HG02981 (cell line): Measurements from ENCODE around the gene SLC45A1.
A peak's percentile ranks its signal among the peaks of the same experiment; 100 is the strongest.
"Not testable (repeated sequence)": the region's sequence is repeated elsewhere in the genome, so short reads cannot be mapped to it uniquely, and the experiment has no call there.

ENCODE experiments used
- ATAC-seq: cut with Tn5 transposase; IDR thresholded peaks from one replicate; pipeline ENCODE4 v1.9.1; 2021; ENCODE audit warnings: mild to moderate bottlenecking, moderate library complexity; ENCODE audit not compliant: unreplicated experiment

The SLC45A1 gene

GRCh38 chr1:8317647-8318381 lies at the start of gene SLC45A1:
SLC45A1 (plus strand) TSS chr1:8318114; CDS start chr1:8324330, 6,216 bp downstream.
- ATAC-seq = no peak

- ATAC-seq = no peak
Measured at GRCh38 chr1:8273036-8273435, 44.9 kb upstream of the SLC45A1 start.

DNA sequence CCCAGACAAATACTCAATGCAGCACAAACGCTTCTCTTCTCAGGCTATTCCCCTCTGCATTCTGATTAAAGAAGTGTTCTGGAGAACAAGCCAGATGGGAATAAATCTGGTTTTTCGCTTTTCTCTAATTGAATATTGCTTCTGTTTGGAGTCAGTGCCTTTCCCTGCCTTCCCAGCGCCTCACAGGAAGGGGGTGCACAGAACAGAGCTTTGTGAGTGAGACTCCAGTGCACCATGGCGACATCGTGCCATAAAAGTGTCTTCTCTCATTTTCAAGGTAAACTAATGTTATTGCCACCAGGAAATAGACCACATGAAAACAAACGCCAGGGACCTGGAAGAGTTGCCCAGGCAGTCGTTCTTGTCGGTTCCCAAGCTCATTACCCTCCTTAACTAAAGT lies 43.6 kb upstream of the SLC45A1 start:
- ATAC-seq = no peak

DNA sequence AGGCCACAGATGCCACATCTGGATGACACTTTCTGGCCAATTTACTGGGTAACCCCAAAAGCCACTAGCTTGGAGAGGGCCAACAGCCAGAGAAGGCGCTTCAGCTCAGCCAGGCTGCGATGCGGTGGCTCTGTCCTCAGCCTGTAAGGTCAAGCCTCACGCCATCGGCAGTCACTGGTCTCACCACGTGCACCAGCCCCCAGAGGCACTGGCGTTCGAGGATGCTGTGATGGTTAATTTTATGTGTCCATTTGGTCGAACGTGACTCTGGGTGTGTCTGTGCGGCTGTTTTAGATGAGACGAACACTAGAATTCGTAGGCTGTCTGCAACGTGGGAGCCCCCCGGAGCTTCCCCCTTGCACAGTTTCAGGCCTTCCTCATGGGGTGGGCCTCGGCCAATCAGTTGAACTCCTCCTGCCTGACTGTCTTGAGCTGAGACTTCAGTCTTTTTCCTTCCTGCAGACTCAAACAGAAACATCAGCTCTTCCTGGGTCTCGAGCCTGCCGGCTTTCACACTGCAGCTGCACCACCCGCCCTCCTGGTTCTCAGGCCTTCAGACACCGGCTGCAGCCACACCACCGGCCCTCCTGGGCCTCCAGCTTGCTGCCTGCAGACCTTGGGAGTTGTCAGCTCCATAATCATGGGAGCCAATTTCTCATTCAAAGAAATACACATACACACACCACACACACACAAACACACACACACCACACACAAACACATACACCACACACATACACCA lies 41.6 kb upstream of the SLC45A1 start:
- no peak for ATAC-seq

GRCh38 chr1:8276932-8277331 lies 41.0 kb upstream of the SLC45A1 start:
- no peak for ATAC-seq

DNA sequence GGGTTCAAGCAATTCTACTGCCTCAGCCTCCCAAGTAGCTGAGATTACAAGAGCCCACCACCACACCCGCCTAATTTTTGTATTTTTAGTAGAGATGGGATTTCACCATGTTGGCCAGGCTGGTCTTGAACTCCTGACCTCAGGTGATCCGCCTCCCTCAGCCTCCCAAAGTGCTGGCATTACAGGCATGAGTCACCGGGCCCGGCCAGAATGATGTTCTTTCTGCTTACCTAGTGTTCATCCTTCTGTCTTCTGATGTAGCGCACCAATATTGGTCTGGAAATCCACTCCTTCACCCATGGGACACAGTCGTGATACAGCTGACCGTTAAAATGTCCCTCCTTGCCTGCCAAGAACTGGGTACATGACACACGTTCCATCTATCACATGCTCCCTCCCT lies 39.2 kb upstream of the SLC45A1 start:
- ATAC-seq = not testable (repeated sequence)

- ATAC-seq = no peak
Measured at GRCh38 chr1:8281843-8282509, 35.9 kb upstream of the SLC45A1 start.

GRCh38 chr1:8283058-8283884 lies 34.6 kb upstream of the SLC45A1 start:
- peak; percentile 92 for ATAC-seq

DNA sequence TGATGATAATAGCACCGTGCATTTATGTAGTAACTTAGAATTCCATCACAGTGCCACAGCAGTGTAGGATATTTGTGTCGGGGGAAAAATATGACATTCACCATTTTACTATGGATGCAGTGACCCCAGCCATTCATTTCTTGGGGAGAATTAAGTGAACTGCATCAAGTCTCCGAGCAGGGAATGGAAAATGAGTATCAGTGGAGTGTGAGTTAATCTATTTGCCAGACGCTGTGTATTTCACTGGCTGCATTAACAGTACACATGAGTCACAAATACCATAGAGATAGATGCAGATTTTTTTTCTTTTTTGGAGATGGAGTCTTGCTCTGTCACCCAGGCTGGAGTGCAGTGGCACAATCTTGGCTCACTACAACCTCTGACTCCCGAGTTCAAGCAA lies 33.8 kb upstream of the SLC45A1 start:
- no peak for ATAC-seq

DNA sequence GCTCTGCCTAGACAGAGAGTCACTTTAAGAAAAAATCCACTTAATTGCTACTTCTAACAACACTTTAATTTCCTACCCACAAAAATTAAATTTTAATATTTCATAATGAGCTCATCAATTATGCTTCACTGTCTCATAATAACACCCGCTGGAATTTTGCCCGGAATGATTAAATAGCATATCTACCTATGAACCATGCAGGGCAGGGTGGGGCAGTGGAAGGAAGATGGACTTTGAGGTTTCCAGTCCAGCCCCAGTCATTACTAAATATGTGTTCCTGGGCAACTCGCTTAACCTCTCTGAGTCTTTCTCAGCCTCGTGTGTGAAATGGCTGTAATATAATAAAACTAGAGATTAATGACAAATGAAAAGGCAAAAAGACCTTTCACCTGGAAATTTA lies 32.8 kb upstream of the SLC45A1 start:
- no peak for ATAC-seq

GRCh38 chr1:8285965-8286364 lies 31.9 kb upstream of the SLC45A1 start:
- no peak for ATAC-seq

GRCh38 chr1:8293118-8293517 lies 24.8 kb upstream of the SLC45A1 start:
- ATAC-seq = no peak

DNA sequence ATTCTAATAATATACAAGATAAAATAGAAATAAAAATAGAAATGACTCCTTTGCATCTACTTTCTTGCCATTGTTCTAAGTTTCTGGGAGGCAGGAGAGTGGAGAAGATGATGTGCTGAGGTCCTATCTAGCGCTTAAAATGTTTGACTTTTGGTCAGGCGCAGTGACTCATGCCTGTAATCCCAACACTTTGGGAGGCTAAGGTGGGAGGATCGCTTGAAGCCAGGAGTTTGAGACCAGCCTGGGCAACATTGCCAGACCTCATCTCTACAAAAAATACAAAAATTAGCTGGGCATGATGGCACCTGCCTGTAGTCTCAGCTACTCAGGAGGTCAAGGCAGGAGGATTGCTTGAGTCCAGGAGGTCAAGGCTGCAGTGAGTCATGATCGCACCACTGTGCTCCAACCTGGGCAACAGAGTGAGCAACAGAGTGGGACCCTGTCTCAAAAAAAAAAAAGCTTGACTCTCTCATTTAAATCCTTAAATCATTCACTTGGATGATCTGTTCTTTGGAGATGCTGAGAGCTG lies 24.2 kb upstream of the SLC45A1 start:
- no peak for ATAC-seq

- no peak for ATAC-seq
Measured at GRCh38 chr1:8294170-8294697, 23.7 kb upstream of the SLC45A1 start.

DNA sequence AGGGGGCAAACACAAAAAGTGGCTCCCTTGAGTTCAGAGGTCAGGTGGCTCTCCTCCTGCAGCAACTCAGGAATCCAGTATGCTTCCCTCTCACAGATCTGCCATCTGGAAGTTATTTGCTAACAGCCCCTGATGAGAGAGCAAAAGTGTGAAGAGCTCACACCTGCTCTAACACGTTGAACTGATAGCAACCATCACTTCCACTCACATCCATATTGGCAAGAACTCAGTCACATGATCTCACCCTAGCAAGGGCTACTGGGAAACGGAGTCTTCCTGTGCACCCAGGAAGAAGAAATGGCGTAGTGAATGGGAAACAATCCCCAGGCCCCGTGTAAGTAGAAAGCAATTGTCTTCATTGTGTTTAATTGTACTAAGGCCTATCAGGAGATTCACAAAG lies 20.7 kb upstream of the SLC45A1 start:
- no peak for ATAC-seq

- no peak for ATAC-seq
Measured at GRCh38 chr1:8299963-8300362, 18.0 kb upstream of the SLC45A1 start.

DNA sequence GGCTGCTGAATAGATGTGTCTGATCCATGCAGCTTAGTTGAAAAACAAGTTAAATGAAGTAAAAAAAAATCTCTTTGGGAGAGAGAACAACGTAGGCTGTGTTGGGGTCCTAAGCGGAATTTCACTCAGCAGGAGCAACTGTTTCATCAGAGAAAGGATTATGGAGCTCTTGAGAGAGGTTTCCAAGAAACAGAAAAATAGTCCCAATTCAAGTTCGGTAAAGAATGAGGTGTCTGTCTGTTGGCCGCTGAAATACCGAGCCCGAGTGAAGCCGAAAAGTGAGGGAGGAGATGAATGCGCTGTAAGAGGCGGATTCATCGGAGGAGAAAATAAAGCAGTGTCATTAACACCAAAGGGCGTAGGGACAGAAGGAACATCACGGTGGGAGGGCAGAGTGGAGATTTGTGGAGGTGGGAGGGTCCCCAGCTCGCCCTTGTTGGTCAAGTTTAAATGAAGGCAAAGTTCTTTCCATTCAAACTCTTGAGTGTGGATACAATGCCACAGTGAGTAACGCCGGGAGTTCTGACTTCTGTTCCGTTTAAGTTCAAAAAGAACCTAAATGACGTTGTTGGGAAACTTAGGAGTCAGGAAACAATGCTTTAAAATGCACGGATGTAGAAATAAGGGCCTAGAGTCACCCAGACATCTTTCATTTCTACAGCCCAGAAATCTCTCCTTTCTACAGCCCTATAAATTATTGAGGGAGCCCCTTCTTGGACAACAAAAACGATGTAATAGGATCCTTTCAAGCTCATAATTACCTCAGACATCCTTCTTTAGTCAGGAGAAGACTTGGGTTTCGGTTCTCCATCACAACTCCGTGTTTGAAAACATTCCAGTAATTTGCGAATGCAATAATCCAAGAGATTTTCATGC lies 15.6 kb upstream of the SLC45A1 start:
- no peak for ATAC-seq

DNA sequence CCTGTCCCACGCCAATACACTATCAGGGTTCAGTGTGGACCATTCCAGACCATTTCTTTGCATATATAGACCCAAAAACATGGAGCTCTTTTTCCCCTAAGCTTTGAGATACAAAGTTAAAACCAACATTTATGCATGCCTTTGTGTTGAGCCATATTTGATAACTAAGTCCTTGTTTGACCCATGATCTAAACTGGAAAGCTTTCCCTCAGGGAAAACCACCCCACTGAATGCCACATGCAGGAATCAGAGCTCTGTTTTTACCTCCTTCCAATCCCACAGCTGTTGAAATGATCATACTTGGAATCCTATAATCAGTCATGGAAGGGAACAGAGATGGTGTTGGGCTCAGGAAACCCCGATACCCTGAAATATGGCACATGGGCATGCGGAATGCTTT lies 14.8 kb upstream of the SLC45A1 start:
- no peak for ATAC-seq

- ATAC-seq = no peak
Measured at GRCh38 chr1:8303876-8304275, 14.0 kb upstream of the SLC45A1 start.

DNA sequence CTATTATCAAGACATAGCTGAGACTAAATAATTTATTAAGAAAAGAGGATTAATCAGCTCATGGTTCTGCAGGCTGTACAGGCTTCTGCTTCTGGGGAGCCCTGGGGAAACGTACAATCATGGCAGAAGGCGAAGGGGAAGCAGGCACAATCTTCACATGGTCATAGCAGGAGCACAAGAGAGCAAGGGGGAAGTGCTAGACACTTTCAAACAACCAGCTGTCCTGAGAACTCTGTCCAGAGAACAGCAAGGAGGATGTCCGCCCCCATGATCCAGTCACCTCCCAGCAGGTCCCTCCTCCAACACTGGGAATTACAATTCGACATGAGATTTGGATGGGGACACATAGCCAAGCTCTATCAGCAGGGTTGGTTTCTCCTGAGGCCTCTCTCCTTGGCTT lies 10.3 kb upstream of the SLC45A1 start:
- ATAC-seq = no peak
